Measurements from ENCODE around the gene PRPF38B. TPM values are rescaled to one million over a fixed set of nuclear protein-coding genes. Genes with fewer than 3 reads are reported as not detected.

The PRPF38B gene
- total RNA-seq, 1 experiment from 2014 or later, result 50.5 TPM

- no peak for DNase-seq (ENCODE audit: low spot score)
- ChIA-PET CTCF (no interaction called here), POLR2A (no interaction called here)
- no peak for TF ChIP-seq NR2C2 (CRISPR knock-in tag; IDR thresholded peaks at IDR 0.05)
- TF ChIP-seq SMAD4 (CRISPR knock-in tag; IDR thresholded peaks at IDR 0.05), result no peak
- TF ChIP-seq ETV6 (CRISPR knock-in tag; IDR thresholded peaks at IDR 0.05), result no peak
- TF ChIP-seq FOXP4 (CRISPR knock-in tag; IDR thresholded peaks at IDR 0.05), result no peak
- TF ChIP-seq ZNF425 (CRISPR knock-in tag; conservative IDR thresholded peaks at IDR 0.05), result no peak
- no peak for TF ChIP-seq SP1 (CRISPR knock-in tag; conservative IDR thresholded peaks at IDR 0.05)
- TF ChIP-seq, protein P1, sequence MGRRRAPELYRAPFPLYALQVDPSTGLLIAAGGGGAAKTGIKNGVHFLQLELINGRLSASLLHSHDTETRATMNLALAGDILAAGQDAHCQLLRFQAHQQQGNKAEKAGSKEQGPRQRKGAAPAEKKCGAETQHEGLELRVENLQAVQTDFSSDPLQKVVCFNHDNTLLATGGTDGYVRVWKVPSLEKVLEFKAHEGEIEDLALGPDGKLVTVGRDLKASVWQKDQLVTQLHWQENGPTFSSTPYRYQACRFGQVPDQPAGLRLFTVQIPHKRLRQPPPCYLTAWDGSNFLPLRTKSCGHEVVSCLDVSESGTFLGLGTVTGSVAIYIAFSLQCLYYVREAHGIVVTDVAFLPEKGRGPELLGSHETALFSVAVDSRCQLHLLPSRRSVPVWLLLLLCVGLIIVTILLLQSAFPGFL (CRISPR knock-in tag; IDR thresholded peaks at IDR 0.05; ENCODE audit: borderline replicate concordance), result no peak
- no peak for TF ChIP-seq ZNF317 (CRISPR knock-in tag; IDR thresholded peaks at IDR 0.05; ENCODE audit: borderline replicate concordance, low read depth)
- TF ChIP-seq ATF6 (CRISPR knock-in tag; IDR thresholded peaks at IDR 0.05), result no peak
- no peak for TF ChIP-seq NFYB (CRISPR knock-in tag; conservative IDR thresholded peaks at IDR 0.05; ENCODE audit: low read depth)
- TF ChIP-seq, protein P2, sequence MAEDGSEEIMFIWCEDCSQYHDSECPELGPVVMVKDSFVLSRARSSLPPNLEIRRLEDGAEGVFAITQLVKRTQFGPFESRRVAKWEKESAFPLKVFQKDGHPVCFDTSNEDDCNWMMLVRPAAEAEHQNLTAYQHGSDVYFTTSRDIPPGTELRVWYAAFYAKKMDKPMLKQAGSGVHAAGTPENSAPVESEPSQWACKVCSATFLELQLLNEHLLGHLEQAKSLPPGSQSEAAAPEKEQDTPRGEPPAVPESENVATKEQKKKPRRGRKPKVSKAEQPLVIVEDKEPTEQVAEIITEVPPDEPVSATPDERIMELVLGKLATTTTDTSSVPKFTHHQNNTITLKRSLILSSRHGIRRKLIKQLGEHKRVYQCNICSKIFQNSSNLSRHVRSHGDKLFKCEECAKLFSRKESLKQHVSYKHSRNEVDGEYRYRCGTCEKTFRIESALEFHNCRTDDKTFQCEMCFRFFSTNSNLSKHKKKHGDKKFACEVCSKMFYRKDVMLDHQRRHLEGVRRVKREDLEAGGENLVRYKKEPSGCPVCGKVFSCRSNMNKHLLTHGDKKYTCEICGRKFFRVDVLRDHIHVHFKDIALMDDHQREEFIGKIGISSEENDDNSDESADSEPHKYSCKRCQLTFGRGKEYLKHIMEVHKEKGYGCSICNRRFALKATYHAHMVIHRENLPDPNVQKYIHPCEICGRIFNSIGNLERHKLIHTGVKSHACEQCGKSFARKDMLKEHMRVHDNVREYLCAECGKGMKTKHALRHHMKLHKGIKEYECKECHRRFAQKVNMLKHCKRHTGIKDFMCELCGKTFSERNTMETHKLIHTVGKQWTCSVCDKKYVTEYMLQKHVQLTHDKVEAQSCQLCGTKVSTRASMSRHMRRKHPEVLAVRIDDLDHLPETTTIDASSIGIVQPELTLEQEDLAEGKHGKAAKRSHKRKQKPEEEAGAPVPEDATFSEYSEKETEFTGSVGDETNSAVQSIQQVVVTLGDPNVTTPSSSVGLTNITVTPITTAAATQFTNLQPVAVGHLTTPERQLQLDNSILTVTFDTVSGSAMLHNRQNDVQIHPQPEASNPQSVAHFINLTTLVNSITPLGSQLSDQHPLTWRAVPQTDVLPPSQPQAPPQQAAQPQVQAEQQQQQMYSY (CRISPR knock-in tag; IDR thresholded peaks at IDR 0.05), result no peak
- no peak for TF ChIP-seq ATF2 (CRISPR knock-in tag; IDR thresholded peaks at IDR 0.05; ENCODE audit: borderline replicate concordance, low read depth)
- TF ChIP-seq TEAD1 (CRISPR knock-in tag; IDR thresholded peaks at IDR 0.05), result no peak
- no peak for TF ChIP-seq MXD4 (CRISPR knock-in tag; IDR thresholded peaks at IDR 0.05; ENCODE audit: borderline replicate concordance)
- TF ChIP-seq KAT7 (CRISPR knock-in tag; IDR thresholded peaks at IDR 0.05; ENCODE audit: borderline replicate concordance), result no peak
- Mint-ChIP-seq H3K36me3 (no peaks in the 10 kb centered on the region), H3K27me3 (ENCODE audit: low read depth) (no peaks in the 10 kb centered on the region), H3K9me3 (no peaks in the 10 kb centered on the region), H3K27ac (no peak overlapping the region), H3K4me3 (no peak overlapping the region), H3K4me1 (no peaks in the 10 kb centered on the region)
- ATAC-seq, result no peak
Measured at GRCh38 chr1:108732398-108732797, 40.3 kb downstream of the PRPF38B start.

Data from WTC11 (cell line).